Caco-2 (cell line): ENCODE results near the gene GPR85. TPM values are rescaled to one million over a fixed set of nuclear protein-coding genes. Genes with fewer than 3 reads are reported as not detected.
"Not testable (repeated sequence)": the region's sequence is repeated elsewhere in the genome, so short reads cannot be mapped to it uniquely, and the experiment has no call there.

Source experiments
- BruUV-seq: library from RNA; stranded (reverse); fragments of 400-500 nt; replicated peaks from 2 replicates; lab custom pipeline; 2021; lab: Mats Ljungman, UMichigan
- CTCF ChIA-PET: fragments of 300-600 bp; sonication (Branson Sonifier 250); formaldehyde crosslinking; loops from one replicate; lab custom pipeline; 2022; ENCODE audit warnings: antibody characterized with exemption; lab: Charles Lee
- POLR2A ChIA-PET: fragments of 300-600 bp; sonication (Branson Sonifier 250); formaldehyde crosslinking; loops from one replicate; lab custom pipeline; 2022; ENCODE audit warnings: antibody characterized with exemption; lab: Charles Lee
- DNase-seq, 2 experiments: peaks; one replicate each; pipeline versions ENCODE4 v3.0.0 to v3.0.0-alpha.2; 2020 to 2022
- H3K27me3 ChIP-seq: replicated peaks from 2 replicates; pipeline ENCODE4 v1.6.0; 2011; ENCODE audit warnings: low read length; ENCODE audit not compliant: control insufficient read depth, insufficient read depth
- H3K36me3 ChIP-seq: 2 replicates; pipeline ENCODE4 v1.5.1; 2011; ENCODE audit warnings: low read length; ENCODE audit not compliant: control insufficient read depth, insufficient read depth
- H3K4me1 ChIP-seq: fragments of 250-450 bp; sonication (Bioruptor Pico); 2 replicates; pipeline ENCODE4 v1.5.1; 2020; ENCODE audit warnings: mild to moderate bottlenecking
- H3K4me3 ChIP-seq: 2 replicates; pipeline ENCODE4 v1.5.1; 2011; ENCODE audit warnings: low read depth, mild to moderate bottlenecking, control low read depth, low read length
- H3K9me3 ChIP-seq: fragments of 250-450 bp; sonication (Bioruptor Pico); 2 replicates; pipeline ENCODE4 v1.5.1; 2020; ENCODE audit warnings: mild to moderate bottlenecking, moderate library complexity
- H3K27ac Mint-ChIP-seq: one replicate; pipeline ENCODE4 v1.8.0; 2022; ENCODE audit warnings: mixed read lengths; ENCODE audit not compliant: unreplicated experiment
- H3K27me3 Mint-ChIP-seq: one replicate; pipeline ENCODE4 v1.8.0; 2022; ENCODE audit warnings: mixed read lengths; ENCODE audit not compliant: insufficient read depth, unreplicated experiment
- H3K36me3 Mint-ChIP-seq: one replicate; pipeline ENCODE4 v1.8.0; 2022; ENCODE audit warnings: mild to moderate bottlenecking, mixed read lengths; ENCODE audit not compliant: insufficient read depth, unreplicated experiment
- H3K4me1 Mint-ChIP-seq: one replicate; pipeline ENCODE4 v1.8.0; 2022; ENCODE audit warnings: low read depth, mixed read lengths; ENCODE audit not compliant: unreplicated experiment
- H3K4me3 Mint-ChIP-seq: one replicate; pipeline ENCODE4 v1.8.0; 2022; ENCODE audit warnings: mild to moderate bottlenecking, moderate library complexity, mixed read lengths; ENCODE audit not compliant: unreplicated experiment
- H3K9me3 Mint-ChIP-seq: one replicate; pipeline ENCODE4 v1.8.0; 2022; ENCODE audit warnings: mixed read lengths; ENCODE audit not compliant: unreplicated experiment
- intact Hi-C: fragments of 100-400 bp; cut with micrococcal nuclease; formaldehyde crosslinking; loops from one replicate; pipeline ENCODE4 v1.10.0; 2022; ENCODE audit not compliant: unreplicated experiment
- total RNA-seq: library from RNA; stranded (reverse); gene quantifications from 2 replicates; pipeline ENCODE4 v1.2.3, GENCODE V29; 2022
- TF ChIP-seq, protein P1 (sequence below), 2 experiments: fragments of 200-600 bp in 1 of 2; IDR thresholded peaks; 1 replicate in 1 of 2; 2 replicates in 1 of 2; pipeline versions ENCODE4 v1.5.1 to v1.8.0; 2011 to 2022; ENCODE audit warnings: antibody characterized with exemption in 1 of 2, control low read depth in 1 of 2, inconsistent platforms in 1 of 2, low read depth in 1 of 2, low read length in 1 of 2, mild to moderate bottlenecking in 1 of 2, moderate library complexity in 1 of 2; ENCODE audit not compliant: insufficient read depth in 1 of 2, severe bottlenecking in 1 of 2, unreplicated experiment in 1 of 2

The GPR85 gene
- total RNA-seq, 1 experiment from 2014 or later = not detected

DNA sequence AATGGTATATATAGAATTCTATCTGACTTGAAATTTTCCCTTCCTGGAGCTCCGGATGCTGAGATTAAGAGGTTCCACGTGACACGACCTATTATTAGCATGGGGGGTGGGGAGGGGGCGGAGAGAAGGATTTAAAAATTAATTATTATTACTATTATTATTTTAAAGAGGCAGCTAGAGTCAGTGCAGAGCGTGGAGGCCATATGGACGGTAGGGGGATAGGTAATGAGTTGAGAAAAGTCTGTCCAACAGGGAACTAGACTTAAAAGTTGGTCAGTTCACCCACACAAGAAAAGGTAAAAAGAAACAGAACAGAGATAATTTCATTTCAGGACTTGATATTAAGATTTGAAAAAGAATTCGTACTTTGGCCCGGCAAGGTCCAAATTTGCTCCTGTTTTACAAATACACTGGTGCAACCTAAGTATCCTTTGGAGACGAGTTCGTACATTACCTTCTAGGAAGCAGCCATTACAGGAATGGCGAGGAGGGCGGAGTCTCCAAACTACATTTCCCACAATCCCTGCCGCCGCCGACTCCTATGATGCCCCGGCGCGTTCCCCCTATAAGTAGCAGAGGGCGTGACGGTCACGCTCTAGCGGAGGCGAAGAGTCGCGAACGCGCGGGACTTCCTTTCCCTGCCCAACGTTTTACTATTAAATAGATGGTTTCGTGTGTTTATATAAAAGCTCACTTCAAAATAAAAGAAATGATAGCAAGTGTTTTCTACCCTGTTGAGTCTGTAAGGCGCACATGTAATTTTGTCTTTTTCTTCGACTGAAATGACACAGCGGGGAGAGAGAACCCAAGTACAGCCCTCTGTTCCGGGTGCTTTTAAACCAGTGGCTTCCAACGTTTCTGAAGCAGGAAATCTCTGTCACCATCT lies 31.7 kb upstream of the GPR85 start, which contains the start of gene SMIM30:
Gene SMIM30, minus strand, starts transcription at position 481 of the 886 bp plus-strand sequence. CDS start 976 bp downstream, outside the sequence.
- Mint-ChIP-seq H3K4me1 (no peaks in the 10 kb centered on the region), H3K9me3 (no peaks in the 10 kb centered on the region), H3K27me3 (no peaks in the 10 kb centered on the region), H3K36me3 (peaks cover 13% of the 10 kb centered on the region), H3K27ac (peak within 1 kb of the TSS; percentile 93), H3K4me3 (peak within 1 kb of the TSS; percentile 97)
- DNase-seq = peak; percentile 88
- CTCF ChIA-PET = no interaction called here
- Histone ChIP-seq H3K36me3 (no peaks in the 10 kb centered on the region), H3K27me3 (no peaks in the 10 kb centered on the region), H3K4me3 (peak within 1 kb of the TSS; percentile 49), H3K9me3 (no peaks in the 10 kb centered on the region), H3K4me1 (peaks cover 6% of the 10 kb centered on the region)
- TSS peak; percentile 75 for BruUV-seq
- POLR2A ChIA-PET = interaction anchor here (0.6 kb wide), 2 partner anchors 13 to 668 kb away, joined by 3 to 11 read pairs; partner anchors contain the start of gene IFRD1
- intact Hi-C loops = loop anchor here (1.0 to 5.0 kb wide), 3 partner anchors 32 to 566 kb away; partner anchors contain the start of gene GPR85
- TF ChIP-seq, protein P1, sequence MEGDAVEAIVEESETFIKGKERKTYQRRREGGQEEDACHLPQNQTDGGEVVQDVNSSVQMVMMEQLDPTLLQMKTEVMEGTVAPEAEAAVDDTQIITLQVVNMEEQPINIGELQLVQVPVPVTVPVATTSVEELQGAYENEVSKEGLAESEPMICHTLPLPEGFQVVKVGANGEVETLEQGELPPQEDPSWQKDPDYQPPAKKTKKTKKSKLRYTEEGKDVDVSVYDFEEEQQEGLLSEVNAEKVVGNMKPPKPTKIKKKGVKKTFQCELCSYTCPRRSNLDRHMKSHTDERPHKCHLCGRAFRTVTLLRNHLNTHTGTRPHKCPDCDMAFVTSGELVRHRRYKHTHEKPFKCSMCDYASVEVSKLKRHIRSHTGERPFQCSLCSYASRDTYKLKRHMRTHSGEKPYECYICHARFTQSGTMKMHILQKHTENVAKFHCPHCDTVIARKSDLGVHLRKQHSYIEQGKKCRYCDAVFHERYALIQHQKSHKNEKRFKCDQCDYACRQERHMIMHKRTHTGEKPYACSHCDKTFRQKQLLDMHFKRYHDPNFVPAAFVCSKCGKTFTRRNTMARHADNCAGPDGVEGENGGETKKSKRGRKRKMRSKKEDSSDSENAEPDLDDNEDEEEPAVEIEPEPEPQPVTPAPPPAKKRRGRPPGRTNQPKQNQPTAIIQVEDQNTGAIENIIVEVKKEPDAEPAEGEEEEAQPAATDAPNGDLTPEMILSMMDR (IDR thresholded peaks at IDR 0.05; ENCODE audit: insufficient read depth in 1 of 2, low read depth in 1 of 2, low read length in 1 of 2, severe bottlenecking in 1 of 2, unreplicated experiment in 1 of 2) = peak in 1 of 2 experiments; percentile 4

DNA sequence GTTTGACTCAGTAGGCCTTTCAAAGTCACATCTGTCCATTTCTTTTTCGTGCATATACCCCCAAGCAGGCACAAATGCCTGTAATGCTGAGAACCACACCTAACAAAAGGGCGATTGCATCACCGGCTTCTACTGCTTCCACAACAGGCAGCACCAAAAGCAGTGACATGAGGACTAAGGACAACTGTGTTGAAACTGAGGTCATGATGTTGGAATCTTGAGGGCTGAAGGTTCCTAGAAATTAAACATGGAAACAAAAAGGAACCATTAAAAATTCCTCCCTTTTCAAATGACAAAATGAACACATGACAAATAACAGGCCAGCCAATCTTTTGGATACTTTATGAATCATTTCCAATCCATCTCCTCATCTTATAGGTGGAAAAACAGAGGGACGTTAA lies 30.7 kb upstream of the GPR85 start:
- POLR2A ChIA-PET = interaction anchor here (0.6 kb wide), 2 partner anchors 14 to 667 kb away, joined by 3 to 11 read pairs; partner anchors contain the start of gene IFRD1

DNA sequence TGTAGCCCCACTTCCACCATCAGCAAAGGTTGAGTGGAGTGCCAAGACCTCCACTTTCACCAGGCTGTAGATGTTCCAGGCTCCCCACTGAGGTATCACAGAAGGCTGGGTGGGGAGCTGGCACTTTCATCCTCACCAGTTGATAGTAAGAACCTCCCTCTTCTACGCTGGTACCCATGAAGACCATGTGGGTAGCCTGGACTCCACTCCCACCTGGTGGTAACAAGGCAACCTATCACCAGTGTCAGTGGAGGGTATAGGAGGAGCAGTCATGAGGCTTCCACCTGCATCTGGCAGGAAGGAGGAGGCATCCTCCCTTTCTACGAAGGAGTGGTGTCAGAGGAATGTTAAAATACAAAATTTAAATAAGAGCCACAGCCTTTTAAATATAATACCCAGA lies 27.3 kb upstream of the GPR85 start:
- Mint-ChIP-seq H3K4me3 (no peak overlapping the region), H3K4me1 (peaks cover 13% of the 10 kb centered on the region), H3K27ac (no peak overlapping the region), H3K36me3 (peaks cover 13% of the 10 kb centered on the region), H3K9me3 (no peaks in the 10 kb centered on the region), H3K27me3 (no peaks in the 10 kb centered on the region)
- Histone ChIP-seq H3K4me3 (no peak overlapping the region), H3K9me3 (no peaks in the 10 kb centered on the region), H3K36me3 (no peaks in the 10 kb centered on the region), H3K4me1 (peaks cover 6% of the 10 kb centered on the region), H3K27me3 (no peaks in the 10 kb centered on the region)
- DNase-seq = peak in 1 of 2 experiments; percentile 37
- intact Hi-C loops = loop anchor here (1.0 kb wide), 1 partner anchor 99 kb away; no protein-coding TSS in a partner anchor
- TF ChIP-seq, protein P1 (IDR thresholded peaks at IDR 0.05; ENCODE audit: insufficient read depth in 1 of 2, low read depth in 1 of 2, low read length in 1 of 2, severe bottlenecking in 1 of 2, unreplicated experiment in 1 of 2) = peak; percentile 18 to 29
- no TSS peak for BruUV-seq
- POLR2A ChIA-PET = no interaction called here
- CTCF ChIA-PET = no interaction called here

More for the DNA sequence above, 30.7 kb upstream of the GPR85 start:
- H3K36me3 ChIP-seq, H3K9me3 Mint-ChIP-seq, H3K27me3 ChIP-seq, H3K27ac Mint-ChIP-seq, DNase-seq, BruUV-seq, H3K27me3 Mint-ChIP-seq, CTCF ChIA-PET, H3K4me1 Mint-ChIP-seq, H3K4me1 ChIP-seq, H3K9me3 ChIP-seq: not testable (repeated sequence)
- H3K36me3 Mint-ChIP-seq = peaks cover 13% of the 10 kb centered on the region
- H3K4me3 ChIP-seq = peak overlapping the region; percentile 49
- peak overlapping the region; percentile 97 for H3K4me3 Mint-ChIP-seq
- intact Hi-C loops = loop anchor here (5.0 kb wide), 1 partner anchor 565 kb away; no protein-coding TSS in a partner anchor
